Osteoblast (primary cell): ENCODE results near the gene DZIP3. TPM values are rescaled to one million over a fixed set of nuclear protein-coding genes. Genes with fewer than 3 reads are reported as not detected.

Experiments used
- DNase-seq: peaks from one replicate; pipeline ENCODE4 v3.0.0; 2011; ENCODE audit warnings: low spot score, mixed read lengths; ENCODE audit not compliant: insufficient read length; ENCODE audit errors: missing footprints
- H2AFZ ChIP-seq: 2 replicates; pipeline ENCODE4 v1.6.0; 2011; ENCODE audit warnings: mild to moderate bottlenecking, low read length
- H3K27ac ChIP-seq: 2 replicates; pipeline ENCODE4 v1.5.1; 2011; ENCODE audit warnings: mild to moderate bottlenecking, low read depth, low read length, moderate library complexity
- H3K27me3 ChIP-seq: 2 replicates; pipeline ENCODE4 v1.6.0; 2012; ENCODE audit warnings: mild to moderate bottlenecking, control low read depth, inconsistent platforms, low read length, moderate library complexity; ENCODE audit not compliant: insufficient read depth
- H3K36me3 ChIP-seq: 2 replicates; pipeline ENCODE4 v1.5.1; 2011; ENCODE audit warnings: mild to moderate bottlenecking, low read length, control low read depth, moderate library complexity; ENCODE audit not compliant: insufficient read depth
- H3K4me1 ChIP-seq: 2 replicates; pipeline ENCODE4 v1.5.1; 2011; ENCODE audit warnings: mild to moderate bottlenecking, low read length, control low read depth, moderate library complexity; ENCODE audit not compliant: insufficient read depth
- H3K4me2 ChIP-seq: 2 replicates; pipeline ENCODE4 v1.6.0; 2011; ENCODE audit warnings: mild to moderate bottlenecking, low read length; ENCODE audit not compliant: insufficient read depth
- H3K4me3 ChIP-seq: fragments of 200-600 bp; sonication (generic); 3 replicates; pipeline ENCODE4 v1.5.1; 2012; ENCODE audit warnings: mild to moderate bottlenecking, low read length, inconsistent platforms; ENCODE audit not compliant: insufficient read depth
- H3K79me2 ChIP-seq: 2 replicates; pipeline ENCODE4 v1.6.0; 2012; ENCODE audit warnings: mild to moderate bottlenecking, low read length, control low read depth, inconsistent platforms; ENCODE audit not compliant: insufficient read depth
- H3K9me3 ChIP-seq: 2 replicates; pipeline ENCODE4 v1.5.1; 2011; ENCODE audit warnings: low read depth, low read length, control low read depth
- H4K20me1 ChIP-seq: 2 replicates; pipeline ENCODE4 v1.6.0; 2012; ENCODE audit warnings: mild to moderate bottlenecking, low read length, control low read depth; ENCODE audit not compliant: insufficient read depth
- total RNA-seq: library from RNA; depleted of rRNA; stranded (reverse); fragments of >200 nt; gene quantifications from 2 replicates; pipeline ENCODE4 v1.2.3, GENCODE V29; 2012
- TF ChIP-seq, protein P1 (sequence below): IDR thresholded peaks from 2 replicates; pipeline ENCODE4 v1.5.1; 2011; ENCODE audit warnings: mild to moderate bottlenecking, low read depth, low read length, moderate library complexity; ENCODE audit errors: extremely low read depth

DZIP3 gene
- total RNA-seq, 1 donor, result 12.3 TPM

- DNase-seq, result no peak
- H3K27me3 ChIP-seq, result no peaks in the 10 kb centered on the region
- H2AFZ ChIP-seq, result peak overlapping the region; percentile 77
- no peaks in the 10 kb centered on the region for H3K9me3 ChIP-seq
- no peaks in the 10 kb centered on the region for H3K79me2 ChIP-seq
- peaks cover 9% of the 10 kb centered on the region for H3K36me3 ChIP-seq
- H3K4me2 ChIP-seq, result peak overlapping the region; percentile 48
- peak overlapping the region; percentile 19 for H3K27ac ChIP-seq
- no peaks in the 10 kb centered on the region for H4K20me1 ChIP-seq
- peaks cover 18% of the 10 kb centered on the region for H3K4me1 ChIP-seq
- H3K4me3 ChIP-seq, result no peak overlapping the region
- TF ChIP-seq, protein P1, sequence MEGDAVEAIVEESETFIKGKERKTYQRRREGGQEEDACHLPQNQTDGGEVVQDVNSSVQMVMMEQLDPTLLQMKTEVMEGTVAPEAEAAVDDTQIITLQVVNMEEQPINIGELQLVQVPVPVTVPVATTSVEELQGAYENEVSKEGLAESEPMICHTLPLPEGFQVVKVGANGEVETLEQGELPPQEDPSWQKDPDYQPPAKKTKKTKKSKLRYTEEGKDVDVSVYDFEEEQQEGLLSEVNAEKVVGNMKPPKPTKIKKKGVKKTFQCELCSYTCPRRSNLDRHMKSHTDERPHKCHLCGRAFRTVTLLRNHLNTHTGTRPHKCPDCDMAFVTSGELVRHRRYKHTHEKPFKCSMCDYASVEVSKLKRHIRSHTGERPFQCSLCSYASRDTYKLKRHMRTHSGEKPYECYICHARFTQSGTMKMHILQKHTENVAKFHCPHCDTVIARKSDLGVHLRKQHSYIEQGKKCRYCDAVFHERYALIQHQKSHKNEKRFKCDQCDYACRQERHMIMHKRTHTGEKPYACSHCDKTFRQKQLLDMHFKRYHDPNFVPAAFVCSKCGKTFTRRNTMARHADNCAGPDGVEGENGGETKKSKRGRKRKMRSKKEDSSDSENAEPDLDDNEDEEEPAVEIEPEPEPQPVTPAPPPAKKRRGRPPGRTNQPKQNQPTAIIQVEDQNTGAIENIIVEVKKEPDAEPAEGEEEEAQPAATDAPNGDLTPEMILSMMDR, result no peak
Observed at GRCh38 chr3:108554913-108555571, 34.5 kb upstream of the DZIP3 start.

DNA sequence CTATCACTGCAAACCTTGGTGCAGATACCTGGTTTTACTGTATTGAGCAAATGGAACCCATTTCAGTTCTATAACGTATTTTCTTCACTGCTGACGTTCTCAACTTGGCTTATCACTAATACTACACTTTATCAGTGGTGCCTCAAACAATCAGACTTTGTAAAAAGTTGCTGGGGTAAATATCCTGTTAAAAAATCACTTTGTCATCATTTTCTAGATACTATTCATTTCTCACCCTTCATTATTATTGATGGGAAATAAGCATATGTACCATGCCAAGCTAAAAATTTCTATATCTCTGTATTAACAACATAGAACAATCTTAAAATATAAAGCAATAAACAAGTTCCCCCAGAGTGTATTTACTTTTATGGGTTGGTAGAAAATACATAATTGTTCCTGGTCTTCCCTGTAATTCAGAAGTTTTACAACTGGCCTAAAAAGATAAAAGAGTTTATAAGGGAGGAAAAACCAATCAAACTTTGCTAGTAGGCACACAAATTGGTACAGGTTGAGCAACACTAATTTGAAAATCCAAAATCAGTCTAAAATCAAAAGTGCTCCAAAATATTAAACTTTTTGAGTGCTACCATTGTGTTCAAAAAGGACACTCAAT is 33.4 kb upstream of the DZIP3 start:
- H3K36me3 ChIP-seq, result peaks cover 14% of the 10 kb centered on the region
- no peak for DNase-seq

DNA sequence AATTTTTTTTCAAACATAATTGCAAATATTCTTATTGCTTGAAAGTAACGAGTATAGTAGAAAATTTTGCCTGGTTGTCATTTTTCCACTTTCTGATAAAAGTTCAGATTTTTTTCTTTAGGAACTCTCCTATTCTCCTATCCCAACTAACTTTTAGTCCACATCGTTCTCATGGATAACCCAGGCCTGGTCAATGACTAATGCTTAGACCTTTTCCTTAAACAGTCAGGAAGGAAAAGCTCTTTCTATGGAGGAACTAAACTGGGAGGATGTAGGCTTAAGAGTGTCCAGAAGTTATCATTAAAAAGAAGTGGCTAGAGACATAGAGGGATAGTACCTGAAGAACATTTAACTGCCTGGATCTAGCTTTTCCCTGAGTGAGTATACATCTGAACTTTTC is 27.0 kb upstream of the DZIP3 start:
- Histone ChIP-seq H3K36me3 (peaks cover 15% of the 10 kb centered on the region), H3K27ac (no peak overlapping the region), H3K9me3 (no peaks in the 10 kb centered on the region), H3K4me2 (no peak overlapping the region), H3K4me1 (peaks cover 14% of the 10 kb centered on the region), H4K20me1 (no peaks in the 10 kb centered on the region), H3K27me3 (no peaks in the 10 kb centered on the region), H3K79me2 (no peaks in the 10 kb centered on the region), H3K4me3 (no peak overlapping the region), H2AFZ (peak overlapping the region; percentile 35)
- TF ChIP-seq, protein P1, result no peak
- no peak for DNase-seq

More for the DNA sequence above, 33.4 kb upstream of the DZIP3 start:
- Histone ChIP-seq H3K27me3 (no peaks in the 10 kb centered on the region), H3K79me2 (no peaks in the 10 kb centered on the region), H3K9me3 (no peaks in the 10 kb centered on the region), H3K4me2 (no peak overlapping the region), H4K20me1 (no peaks in the 10 kb centered on the region), H2AFZ (no peak overlapping the region), H3K4me1 (peaks cover 18% of the 10 kb centered on the region), H3K27ac (no peak overlapping the region), H3K4me3 (no peak overlapping the region)
- TF ChIP-seq, protein P1, result no peak

DNA sequence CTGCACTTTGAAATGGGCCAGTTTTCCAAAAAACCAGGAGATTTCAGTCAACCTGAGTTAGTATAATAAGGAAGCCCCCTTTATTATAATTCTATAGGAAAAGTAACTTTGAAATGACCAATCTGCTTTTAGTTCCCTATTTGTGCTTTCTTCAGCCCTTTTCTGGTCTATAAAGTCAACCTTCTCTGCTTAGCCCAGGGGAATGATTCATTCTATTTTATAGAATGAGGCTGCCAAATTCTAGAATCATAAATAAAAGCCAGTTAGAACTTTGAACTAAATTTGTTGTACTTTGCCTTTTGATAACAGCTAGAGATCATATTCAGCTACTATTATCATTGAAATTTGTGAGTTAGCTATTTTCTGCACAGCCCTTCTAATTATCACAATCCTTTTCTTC is 25.0 kb upstream of the DZIP3 start:
- TF ChIP-seq, protein P1, result no peak
- peaks cover 10% of the 10 kb centered on the region for H3K36me3 ChIP-seq
- peak overlapping the region; percentile 19 for H3K4me2 ChIP-seq
- no peak for DNase-seq
- no peaks in the 10 kb centered on the region for H3K9me3 ChIP-seq
- H3K79me2 ChIP-seq, result no peaks in the 10 kb centered on the region
- no peak overlapping the region for H2AFZ ChIP-seq
- H3K4me3 ChIP-seq, result no peak overlapping the region
- H3K4me1 ChIP-seq, result peaks cover 14% of the 10 kb centered on the region
- H3K27me3 ChIP-seq, result no peaks in the 10 kb centered on the region
- H3K27ac ChIP-seq, result peak overlapping the region; percentile 21
- H4K20me1 ChIP-seq, result no peaks in the 10 kb centered on the region
